GM23248 (cell line): ENCODE results near the gene C1QTNF3.

ENCODE experiments used
- EZH2 ChIP-seq: fragments of 200-600 bp; sonication (generic); IDR thresholded peaks from 2 replicates; pipeline ENCODE4 v1.6.1; 2018; ENCODE audit warnings: antibody characterized with exemption, mild to moderate bottlenecking; ENCODE audit not compliant: insufficient read depth, poor library complexity, severe bottlenecking
- EZH2phosphoT487 ChIP-seq: fragments of 200-600 bp; sonication (generic); IDR thresholded peaks from 2 replicates; pipeline ENCODE4 v1.6.1; 2018; ENCODE audit warnings: antibody characterized with exemption, moderate library complexity, mild to moderate bottlenecking, low read depth; ENCODE audit not compliant: insufficient read depth

GRCh38 chr5:34057118-34057517, 14.1 kb upstream of the C1QTNF3 start:
- no peak for TF ChIP-seq EZH2phosphoT487
- TF ChIP-seq EZH2, result no peak
